GM06990 (cell line): ENCODE measurements around the gene SPIRE1.

Source experiments
- DNase-seq: peaks from one replicate; pipeline ENCODE4 v3.0.0-alpha.2; 2011; ENCODE audit not compliant: insufficient read length; ENCODE audit errors: extremely low read depth
- H3K27me3 ChIP-seq: replicated peaks from 2 replicates; pipeline ENCODE4 v1.6.0; 2011; ENCODE audit warnings: low read length; ENCODE audit not compliant: control insufficient read depth, insufficient read depth
- H3K36me3 ChIP-seq: 2 replicates; pipeline ENCODE4 v1.5.1; 2011; ENCODE audit warnings: low read length; ENCODE audit not compliant: control insufficient read depth, insufficient read depth
- H3K4me3 ChIP-seq: replicated peaks from 2 replicates; pipeline ENCODE4 v1.5.1; 2011; ENCODE audit warnings: low read depth, mild to moderate bottlenecking, control low read depth, low read length
- TF ChIP-seq, protein P1 (sequence below): IDR thresholded peaks from 2 replicates; pipeline ENCODE4 v1.5.1; 2011; ENCODE audit warnings: low read length, control low read depth, mild to moderate bottlenecking, inconsistent platforms; ENCODE audit not compliant: insufficient read depth, poor library complexity, severe bottlenecking

The SPIRE1 gene

DNA sequence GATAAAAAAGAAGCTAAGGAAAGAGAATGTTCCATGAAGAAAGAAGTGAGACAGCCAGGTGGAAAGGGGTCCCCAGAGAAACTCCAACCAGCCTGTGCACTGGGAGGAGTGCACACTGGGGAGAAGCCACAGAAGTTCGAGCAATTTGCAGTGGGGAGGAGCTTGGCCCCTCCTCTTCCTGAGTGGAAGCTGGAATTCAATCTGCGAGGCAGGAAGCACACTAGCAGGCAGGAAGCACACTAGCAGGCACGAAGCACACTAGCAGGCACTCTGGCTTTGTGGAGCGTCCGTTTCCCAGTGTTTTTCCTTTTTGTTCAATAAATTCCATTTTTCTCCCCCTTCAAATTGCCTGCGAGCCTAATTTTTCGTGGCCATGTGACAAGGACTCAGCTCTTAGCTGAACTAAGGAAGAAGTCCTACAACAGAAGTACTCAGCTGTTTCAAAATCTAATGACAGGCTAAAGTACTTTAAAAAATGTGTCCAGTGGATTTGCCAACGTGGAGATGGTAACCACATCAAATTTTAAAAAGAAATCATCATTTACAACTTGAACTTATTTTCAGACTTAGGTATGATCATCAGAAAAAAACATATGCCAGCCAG lies 21.4 kb upstream of the SPIRE1 start:
- no peak overlapping the region for H3K4me3 ChIP-seq
- peaks cover 2% of the 10 kb centered on the region for H3K36me3 ChIP-seq
- H3K27me3 ChIP-seq, result no peaks in the 10 kb centered on the region
- DNase-seq, result no peak
- TF ChIP-seq, protein P1, sequence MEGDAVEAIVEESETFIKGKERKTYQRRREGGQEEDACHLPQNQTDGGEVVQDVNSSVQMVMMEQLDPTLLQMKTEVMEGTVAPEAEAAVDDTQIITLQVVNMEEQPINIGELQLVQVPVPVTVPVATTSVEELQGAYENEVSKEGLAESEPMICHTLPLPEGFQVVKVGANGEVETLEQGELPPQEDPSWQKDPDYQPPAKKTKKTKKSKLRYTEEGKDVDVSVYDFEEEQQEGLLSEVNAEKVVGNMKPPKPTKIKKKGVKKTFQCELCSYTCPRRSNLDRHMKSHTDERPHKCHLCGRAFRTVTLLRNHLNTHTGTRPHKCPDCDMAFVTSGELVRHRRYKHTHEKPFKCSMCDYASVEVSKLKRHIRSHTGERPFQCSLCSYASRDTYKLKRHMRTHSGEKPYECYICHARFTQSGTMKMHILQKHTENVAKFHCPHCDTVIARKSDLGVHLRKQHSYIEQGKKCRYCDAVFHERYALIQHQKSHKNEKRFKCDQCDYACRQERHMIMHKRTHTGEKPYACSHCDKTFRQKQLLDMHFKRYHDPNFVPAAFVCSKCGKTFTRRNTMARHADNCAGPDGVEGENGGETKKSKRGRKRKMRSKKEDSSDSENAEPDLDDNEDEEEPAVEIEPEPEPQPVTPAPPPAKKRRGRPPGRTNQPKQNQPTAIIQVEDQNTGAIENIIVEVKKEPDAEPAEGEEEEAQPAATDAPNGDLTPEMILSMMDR, result no peak

DNA sequence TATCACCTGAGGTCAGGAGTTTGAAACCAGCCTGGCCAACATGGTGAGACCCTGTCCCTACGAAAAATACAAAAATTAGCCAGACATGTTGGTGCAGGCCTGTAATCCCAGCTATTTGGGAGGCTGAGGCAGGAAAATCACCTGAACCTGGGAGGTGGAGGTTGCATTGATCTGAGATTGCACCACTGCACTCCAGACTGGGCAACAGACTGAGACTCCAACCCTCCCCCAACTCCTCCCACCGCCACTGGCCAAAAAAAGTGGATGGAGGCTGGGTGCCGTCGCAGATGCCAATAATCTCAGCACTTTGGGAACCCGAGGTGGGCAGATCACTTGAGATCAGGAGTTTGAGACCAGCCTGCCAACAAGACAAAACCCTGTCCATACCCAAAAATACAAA lies 10.1 kb upstream of the SPIRE1 start:
- TF ChIP-seq, protein P1, result no peak
- no peaks in the 10 kb centered on the region; the same call in 1 of the 2 replicates for H3K36me3 ChIP-seq
- H3K27me3 ChIP-seq, result no peaks in the 10 kb centered on the region
- H3K4me3 ChIP-seq, result no peak overlapping the region
- DNase-seq, result no peak

DNA sequence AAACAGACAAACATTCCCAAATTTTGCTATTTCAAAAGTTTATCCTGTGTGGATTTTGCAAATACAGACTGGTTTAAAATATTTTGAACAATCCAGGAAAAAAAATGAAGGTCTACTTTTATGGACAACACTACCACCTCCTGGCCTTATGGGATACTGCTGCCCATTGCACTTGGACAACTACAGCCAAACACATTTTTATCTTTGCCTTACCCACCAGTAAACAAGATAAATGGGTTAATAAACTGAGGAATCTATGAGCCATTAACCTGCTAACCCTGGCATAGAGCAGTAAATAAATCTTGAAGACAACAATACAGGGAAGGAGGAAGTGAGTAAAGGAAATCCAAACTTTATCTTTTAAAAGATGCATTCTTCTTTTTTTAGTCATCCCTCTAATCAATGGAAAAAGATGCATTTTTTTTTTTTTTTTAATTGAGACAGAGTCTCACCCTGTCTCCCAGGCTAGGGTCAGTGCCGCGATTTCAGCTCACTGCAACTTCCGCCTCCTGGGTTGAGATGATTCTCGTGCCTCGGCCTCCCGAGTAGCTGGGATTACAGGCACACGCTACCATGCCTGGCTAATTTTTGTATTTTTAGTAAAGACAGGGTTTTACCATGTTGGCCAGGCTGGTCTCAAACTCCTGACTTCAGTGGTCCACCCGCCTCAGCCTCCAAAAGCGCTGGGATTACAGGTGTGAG lies 2.1 kb upstream of the SPIRE1 start:
- peak; percentile 15 for DNase-seq

DNA sequence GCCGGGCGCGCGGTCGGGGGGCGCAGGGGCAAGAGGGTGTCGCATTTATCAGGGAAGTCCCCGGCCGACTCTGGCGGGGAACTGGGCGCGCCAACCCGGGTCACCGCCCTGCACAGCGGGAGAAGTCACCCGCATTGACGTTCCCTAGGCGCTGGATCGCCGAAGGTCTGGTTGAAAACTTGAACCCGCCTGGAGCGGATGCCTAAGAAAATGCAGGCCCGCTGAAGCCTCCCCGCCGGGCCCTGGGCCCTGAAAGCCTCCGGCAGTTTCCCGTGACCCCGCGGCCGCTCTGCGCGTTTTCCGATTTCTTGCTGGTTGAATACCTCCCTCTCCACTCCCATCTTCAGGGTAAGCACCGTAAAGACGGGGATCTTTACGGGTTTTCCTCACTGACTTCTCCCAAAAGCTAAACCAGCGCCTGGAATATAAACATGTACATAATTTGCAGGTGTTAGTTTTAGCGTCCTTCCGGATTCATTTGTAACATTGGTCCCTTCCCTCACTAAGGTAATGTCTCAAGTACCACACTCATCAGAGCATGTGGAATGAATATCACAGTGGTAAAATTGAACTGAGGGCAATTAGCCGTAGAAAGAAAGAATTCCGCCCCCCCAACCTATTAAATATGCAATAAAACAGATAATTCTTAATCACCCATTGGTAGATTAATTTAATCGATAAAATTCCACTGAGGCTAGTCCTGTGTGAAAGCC lies 675 bp upstream of the SPIRE1 start:
- peak overlapping the region; percentile 73 for H3K4me3 ChIP-seq
- DNase-seq, result no peak
- TF ChIP-seq, protein P1, result no peak
- H3K36me3 ChIP-seq, result no peaks in the 10 kb centered on the region
- H3K27me3 ChIP-seq, result no peaks in the 10 kb centered on the region

More for the DNA sequence above, 2.1 kb upstream of the SPIRE1 start:
- Histone ChIP-seq H3K36me3 (no peaks in the 10 kb centered on the region), H3K4me3 (no peak overlapping the region), H3K27me3 (no peaks in the 10 kb centered on the region)
- TF ChIP-seq, protein P1, result peak; percentile 73

DNA sequence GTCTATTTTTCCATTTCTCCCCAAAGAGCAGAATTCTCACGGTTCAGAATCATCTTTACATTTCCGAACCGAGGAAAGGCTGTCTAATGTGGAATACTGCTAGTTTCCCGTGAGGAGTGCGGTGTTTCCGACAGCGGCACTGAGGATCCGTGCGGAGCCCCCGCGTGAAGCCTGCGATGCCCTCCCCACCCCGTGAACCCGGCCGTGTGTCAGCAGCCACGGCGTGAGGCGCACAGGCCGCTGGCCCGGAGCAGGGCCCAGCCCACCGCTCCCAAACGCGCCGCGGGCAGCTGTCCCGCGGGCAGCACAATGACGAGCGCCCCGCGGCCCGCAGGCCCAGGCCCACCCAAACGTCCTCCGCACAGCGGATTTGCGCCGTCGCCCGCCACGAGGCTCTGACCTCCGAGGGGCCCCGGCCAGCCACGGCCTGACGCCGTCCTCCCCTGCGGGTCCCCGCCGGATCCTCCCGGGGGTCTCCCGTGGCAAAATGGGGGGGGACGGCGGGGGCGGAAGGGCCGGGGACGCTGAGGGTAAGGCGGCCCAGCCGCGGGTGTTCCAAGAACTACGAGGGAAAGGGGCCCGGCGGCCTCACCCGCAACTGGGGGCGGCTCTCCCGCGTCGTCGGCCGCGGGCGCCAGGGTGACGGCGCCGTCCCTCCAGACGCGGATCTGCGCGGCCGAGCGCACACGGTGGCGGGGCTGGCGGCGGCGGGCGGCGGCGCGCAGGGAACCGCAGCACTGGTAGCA lies 796 bp downstream of the SPIRE1 start:
- peak overlapping the region; percentile 73 for H3K4me3 ChIP-seq
- no peaks in the 10 kb centered on the region for H3K27me3 ChIP-seq
- no peak for DNase-seq

More for the DNA sequence above, 796 bp downstream of the SPIRE1 start:
- TF ChIP-seq, protein P1, result no peak
- H3K36me3 ChIP-seq, result no peaks in the 10 kb centered on the region
